Fibroblast of lung (primary cell): ENCODE results near the gene DUS1L. TPM values are rescaled to one million over a fixed set of nuclear protein-coding genes. Genes with fewer than 3 reads are reported as not detected.

Experiments
- DNase-seq, 2 donors: peaks; one replicate each; pipeline versions ENCODE4 v3.0.0 to v3.0.0-alpha.2; 2010; ENCODE audit warnings: low read depth in 2 of 2
- H2AFZ ChIP-seq: 2 replicates; pipeline ENCODE4 v1.5.1; 2012; ENCODE audit warnings: low read length, control low read depth, inconsistent platforms
- H3K27ac ChIP-seq: 2 replicates; pipeline ENCODE4 v1.5.1; 2011; ENCODE audit warnings: low read length, control low read depth; ENCODE audit not compliant: insufficient read depth
- H3K27me3 ChIP-seq: 2 replicates; pipeline ENCODE4 v1.5.1; 2011; ENCODE audit warnings: mild to moderate bottlenecking, low read length; ENCODE audit not compliant: control insufficient read depth, insufficient read depth
- H3K36me3 ChIP-seq: 2 replicates; pipeline ENCODE4 v1.5.1; 2011; ENCODE audit warnings: low read length; ENCODE audit not compliant: control insufficient read depth, insufficient read depth
- H3K4me1 ChIP-seq: 2 replicates; pipeline ENCODE4 v1.5.1; 2011; ENCODE audit warnings: low read length; ENCODE audit not compliant: control insufficient read depth, insufficient read depth; ENCODE audit errors: extremely low read depth
- H3K4me2 ChIP-seq: 2 replicates; pipeline ENCODE4 v1.5.1; 2011; ENCODE audit warnings: low read length, control low read depth; ENCODE audit not compliant: insufficient read depth; ENCODE audit errors: extremely low read depth
- H3K4me3 ChIP-seq, 4 experiments: fragments of 200-600 bp in 1 of 4; sonication (generic) in 1 of 4; replicated peaks in 1 of 4; 2 replicates each; pipeline ENCODE4 v1.5.1; 2011 to 2016; ENCODE audit warnings: low read length in 4 of 4, low read depth in 3 of 4, mild to moderate bottlenecking in 3 of 4, control low read depth in 2 of 4, inconsistent platforms in 1 of 4, mixed read lengths in 1 of 4; ENCODE audit not compliant: insufficient read depth in 1 of 4; ENCODE audit errors: control extremely low read depth in 1 of 4
- H3K79me2 ChIP-seq: 2 replicates; pipeline ENCODE4 v1.5.1; 2012; ENCODE audit warnings: mild to moderate bottlenecking, low read length, inconsistent platforms; ENCODE audit not compliant: control insufficient read depth, insufficient read depth
- H3K9ac ChIP-seq: 2 replicates; pipeline ENCODE4 v1.5.1; 2011; ENCODE audit warnings: mild to moderate bottlenecking, low read length, control low read depth; ENCODE audit not compliant: insufficient read depth
- H3K9me3 ChIP-seq: 2 replicates; pipeline ENCODE4 v1.5.1; 2012; ENCODE audit warnings: low read depth, low read length; ENCODE audit not compliant: control insufficient read depth, insufficient read depth
- H4K20me1 ChIP-seq: 2 replicates; pipeline ENCODE4 v1.5.1; 2011; ENCODE audit warnings: low read length; ENCODE audit not compliant: control insufficient read depth, insufficient read depth; ENCODE audit errors: extremely low read depth
- EZH2 ChIP-seq: IDR thresholded peaks from 2 replicates; pipeline ENCODE4 v1.5.1; 2012; ENCODE audit warnings: low read length, control low read depth, mild to moderate bottlenecking; ENCODE audit errors: missing control alignments
- polyA plus RNA-seq, 2 donors: library from polyadenylated mRNA; depleted of rRNA in 1 of 2; stranded (reverse) in 1 of 2; unstranded in 1 of 2; fragments of >200 nt; gene quantifications; 2 replicates each; pipeline ENCODE4 v1.2.1, GENCODE V29; 2011 to 2012; ENCODE audit warnings: missing spikeins in 1 of 2
- total RNA-seq: library from RNA; depleted of rRNA; stranded (reverse); fragments of >200 nt; gene quantifications from 2 replicates; pipeline ENCODE4 v1.2.1, GENCODE V29; 2014
- TF ChIP-seq, protein P1 (sequence below), 2 donors: IDR thresholded peaks in 1 of 2; conservative IDR thresholded peaks in 1 of 2; 1 replicate in 1 of 2; 2 replicates in 1 of 2; pipeline ENCODE4 v1.5.1; 2011 to 2012; ENCODE audit warnings: low read length in 2 of 2, control low read depth in 1 of 2, inconsistent platforms in 1 of 2, low read depth in 1 of 2, mild to moderate bottlenecking in 1 of 2

DUS1L gene
- total and polyA plus RNA-seq, 2 donors (not counting 1 experiment from before 2014, with no cell fraction given): 24.6 to 41.0 TPM

DNA sequence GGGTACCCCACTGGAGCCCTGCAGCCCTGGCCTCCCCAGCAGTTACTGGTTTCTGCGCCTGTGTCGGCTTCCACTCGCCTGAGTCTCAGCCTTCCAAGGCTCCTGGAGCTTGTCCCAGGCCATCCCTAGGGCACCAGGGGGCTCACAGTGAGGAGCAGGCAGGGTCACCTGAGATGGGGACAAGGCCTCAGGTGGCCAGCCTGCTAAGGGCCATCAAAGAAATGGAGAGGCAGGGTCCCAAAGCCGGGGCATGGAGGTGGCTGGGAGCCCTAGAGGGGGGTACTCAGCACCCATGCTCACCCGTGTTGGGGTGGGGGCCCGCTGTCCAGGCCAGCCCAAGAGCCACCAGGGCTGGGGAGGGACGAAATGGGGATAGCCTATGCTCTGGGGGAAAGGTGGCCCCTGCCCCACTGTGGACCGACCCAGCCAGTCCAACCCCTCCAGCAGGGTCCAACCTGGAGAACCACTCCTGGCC, 31.1 kb upstream of the DUS1L start:
- H3K4me3 ChIP-seq: peak overlapping the region; percentile 65 to 83 (median 82)
- peak overlapping the region; percentile 83 for H3K9ac ChIP-seq
- no peak overlapping the region for H2AFZ ChIP-seq
- H3K79me2 ChIP-seq: peaks cover 47% of the 10 kb centered on the region
- peak overlapping the region; percentile 95 for H3K4me2 ChIP-seq
- H3K27ac ChIP-seq: peak overlapping the region; percentile 77
- DNase-seq: no peak
- peaks cover 33% of the 10 kb centered on the region for H3K36me3 ChIP-seq
- no peak for TF ChIP-seq EZH2
- TF ChIP-seq, protein P1, sequence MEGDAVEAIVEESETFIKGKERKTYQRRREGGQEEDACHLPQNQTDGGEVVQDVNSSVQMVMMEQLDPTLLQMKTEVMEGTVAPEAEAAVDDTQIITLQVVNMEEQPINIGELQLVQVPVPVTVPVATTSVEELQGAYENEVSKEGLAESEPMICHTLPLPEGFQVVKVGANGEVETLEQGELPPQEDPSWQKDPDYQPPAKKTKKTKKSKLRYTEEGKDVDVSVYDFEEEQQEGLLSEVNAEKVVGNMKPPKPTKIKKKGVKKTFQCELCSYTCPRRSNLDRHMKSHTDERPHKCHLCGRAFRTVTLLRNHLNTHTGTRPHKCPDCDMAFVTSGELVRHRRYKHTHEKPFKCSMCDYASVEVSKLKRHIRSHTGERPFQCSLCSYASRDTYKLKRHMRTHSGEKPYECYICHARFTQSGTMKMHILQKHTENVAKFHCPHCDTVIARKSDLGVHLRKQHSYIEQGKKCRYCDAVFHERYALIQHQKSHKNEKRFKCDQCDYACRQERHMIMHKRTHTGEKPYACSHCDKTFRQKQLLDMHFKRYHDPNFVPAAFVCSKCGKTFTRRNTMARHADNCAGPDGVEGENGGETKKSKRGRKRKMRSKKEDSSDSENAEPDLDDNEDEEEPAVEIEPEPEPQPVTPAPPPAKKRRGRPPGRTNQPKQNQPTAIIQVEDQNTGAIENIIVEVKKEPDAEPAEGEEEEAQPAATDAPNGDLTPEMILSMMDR (conservative IDR thresholded peaks at IDR 0.05 in 1 of 2, IDR thresholded peaks at IDR 0.05 in 1 of 2; ENCODE audit: low read depth in 1 of 2, low read length in 2 of 2): no peak
- H3K4me1 ChIP-seq: peaks cover 14% of the 10 kb centered on the region
- peaks cover 1% of the 10 kb centered on the region for H4K20me1 ChIP-seq
- H3K9me3 ChIP-seq: no peaks in the 10 kb centered on the region
- H3K27me3 ChIP-seq: no peaks in the 10 kb centered on the region

DNA sequence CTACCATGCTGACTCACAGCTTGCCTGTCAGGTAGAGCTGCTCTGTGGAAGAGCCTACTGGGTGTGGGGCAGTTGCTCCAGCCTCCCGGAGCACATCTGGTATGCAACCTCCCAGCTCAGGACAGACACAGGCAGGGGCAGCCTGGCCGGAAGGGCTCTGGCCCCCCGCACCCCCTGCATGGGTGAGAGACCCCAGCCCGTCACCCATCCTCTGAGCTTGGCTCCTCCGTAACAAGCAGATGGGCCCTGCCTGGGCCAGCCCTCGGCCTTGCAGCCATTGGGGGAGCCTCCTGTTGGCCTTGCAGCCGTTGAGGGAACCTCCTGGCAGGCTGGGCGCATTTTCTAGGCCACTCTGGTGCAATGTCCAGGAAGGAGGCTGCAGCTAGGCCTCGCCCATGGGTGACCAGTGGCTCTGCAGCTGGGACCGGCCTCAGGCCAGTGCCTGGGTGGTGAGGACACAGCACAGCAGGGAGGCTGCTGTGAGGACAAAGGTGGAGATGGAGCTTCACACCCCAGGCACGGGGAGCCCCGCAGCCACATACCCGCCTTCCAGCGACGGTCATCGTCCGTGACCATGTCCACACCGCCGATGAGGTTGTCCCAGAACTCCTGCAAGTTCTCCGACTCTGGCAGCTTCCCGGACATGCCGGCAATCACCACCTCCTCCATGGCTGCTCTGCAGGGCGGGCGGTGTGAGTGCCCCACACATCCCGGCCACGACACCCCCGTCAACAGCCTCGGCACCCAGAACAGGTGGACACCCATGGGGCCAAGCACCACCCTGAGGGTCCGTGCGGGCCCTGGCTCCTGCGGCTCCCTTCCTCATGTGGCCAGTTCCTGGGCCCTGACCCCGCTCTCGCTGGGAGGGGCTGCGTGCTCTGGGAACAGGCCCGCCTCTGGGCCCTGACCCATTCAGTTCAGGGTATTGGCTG, 30.4 kb upstream of the DUS1L start:
- H2AFZ ChIP-seq: no peak overlapping the region
- peak overlapping the region; percentile 65 to 83 (median 82) for H3K4me3 ChIP-seq
- H3K4me2 ChIP-seq: peak overlapping the region; percentile 95
- H4K20me1 ChIP-seq: peaks cover 1% of the 10 kb centered on the region
- H3K79me2 ChIP-seq: peaks cover 48% of the 10 kb centered on the region
- DNase-seq: no peak
- H3K4me1 ChIP-seq: peaks cover 14% of the 10 kb centered on the region
- H3K36me3 ChIP-seq: peaks cover 40% of the 10 kb centered on the region
- peak overlapping the region; percentile 77 for H3K27ac ChIP-seq
- no peaks in the 10 kb centered on the region for H3K9me3 ChIP-seq
- H3K27me3 ChIP-seq: no peaks in the 10 kb centered on the region
- peak overlapping the region; percentile 30 for H3K9ac ChIP-seq
- TF ChIP-seq, protein P1 (conservative IDR thresholded peaks at IDR 0.05 in 1 of 2, IDR thresholded peaks at IDR 0.05 in 1 of 2; ENCODE audit: low read depth in 1 of 2, low read length in 2 of 2): no peak
- TF ChIP-seq EZH2: no peak

DNA sequence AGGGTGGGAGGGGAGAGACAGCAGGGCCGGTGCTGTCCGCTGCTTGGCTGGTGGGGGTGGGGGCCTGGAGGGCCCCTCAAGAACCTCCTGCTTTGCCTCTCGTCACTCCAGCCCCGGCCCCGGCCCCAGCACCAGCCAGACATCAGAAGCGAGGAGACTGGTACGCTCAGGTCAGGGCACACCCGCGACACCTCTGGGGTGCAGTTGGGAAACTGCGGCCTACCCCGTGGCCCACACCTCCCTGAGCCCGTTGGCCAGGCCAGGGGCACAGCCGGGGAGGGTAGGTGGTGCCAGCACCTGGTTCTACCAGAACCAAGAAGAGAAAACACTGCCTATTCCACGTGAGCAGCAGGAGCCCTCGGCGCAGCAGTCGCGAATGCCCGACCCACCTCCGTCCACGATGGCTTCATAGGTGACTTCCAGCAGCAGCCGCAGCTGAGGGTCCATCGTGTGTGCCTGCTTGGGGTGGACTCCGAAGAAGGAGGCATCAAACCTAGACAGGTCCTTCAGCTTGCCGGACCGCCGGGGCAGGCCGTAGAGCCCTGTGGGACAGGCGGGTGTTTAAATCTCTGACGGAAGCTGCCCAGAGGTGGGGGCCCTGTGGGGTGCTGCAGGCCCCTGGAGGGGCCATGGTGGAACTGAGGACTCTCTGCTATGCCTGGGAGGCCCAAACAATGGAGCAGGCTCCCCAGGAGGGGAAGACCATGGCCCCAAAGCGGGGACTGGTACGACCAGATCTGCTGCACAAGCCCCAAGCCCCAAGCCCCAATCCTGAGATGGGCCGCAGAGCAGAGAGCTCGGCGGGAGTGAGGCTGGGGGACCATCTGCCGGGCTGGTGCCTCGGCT, 29.6 kb upstream of the DUS1L start:
- Histone ChIP-seq H3K27ac (peak overlapping the region; percentile 20), H3K36me3 (peaks cover 49% of the 10 kb centered on the region), H3K9me3 (no peaks in the 10 kb centered on the region), H3K79me2 (peaks cover 51% of the 10 kb centered on the region), H4K20me1 (peaks cover 1% of the 10 kb centered on the region), H3K4me1 (peaks cover 14% of the 10 kb centered on the region), H3K9ac (no peak overlapping the region), H3K4me3 (peak overlapping the region in 3 of 4 experiments; percentile 81 to 83 (median 83)), H2AFZ (no peak overlapping the region), H3K27me3 (no peaks in the 10 kb centered on the region), H3K4me2 (peak overlapping the region; percentile 95)
- TF ChIP-seq, protein P1 (conservative IDR thresholded peaks at IDR 0.05 in 1 of 2, IDR thresholded peaks at IDR 0.05 in 1 of 2; ENCODE audit: low read depth in 1 of 2, low read length in 2 of 2): no peak
- TF ChIP-seq EZH2: no peak
- no peak for DNase-seq
